ENCODE data around the gene MCF2L2.

The MCF2L2 gene

DNA sequence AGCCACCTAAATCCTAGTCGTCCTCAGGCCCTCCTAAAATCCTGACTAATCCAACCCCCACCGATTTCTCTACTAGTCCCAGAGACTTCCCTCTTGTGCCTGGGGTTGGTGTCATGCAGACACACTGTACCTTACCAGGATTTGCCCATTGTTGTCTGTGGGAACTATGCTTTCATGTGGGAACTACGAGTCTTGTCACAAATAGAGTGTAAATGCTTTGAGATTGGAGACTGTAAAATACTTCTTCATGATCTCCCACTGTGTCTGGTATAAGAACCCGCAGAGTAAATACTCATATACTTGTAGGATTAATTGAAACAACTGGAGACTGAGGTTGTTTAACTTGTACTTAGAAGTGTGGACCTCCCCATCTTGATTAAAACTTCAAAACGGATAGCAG, 164.2 kb downstream of the MCF2L2 start (continued):
- no peak for TF ChIP-seq ESRRG (CRISPR knock-in tag; IDR thresholded peaks at IDR 0.05)
- TF ChIP-seq ZNF8 (CRISPR knock-in tag; IDR thresholded peaks at IDR 0.05): no peak
- no peak for TF ChIP-seq CSDC2 (CRISPR knock-in tag; IDR thresholded peaks at IDR 0.05)
- TF ChIP-seq ZNF70 (CRISPR knock-in tag; IDR thresholded peaks at IDR 0.05): no peak
- no peak for TF ChIP-seq TCF4 (CRISPR knock-in tag; IDR thresholded peaks at IDR 0.05; ENCODE audit: borderline replicate concordance)
- no peak for TF ChIP-seq OSR1 (CRISPR knock-in tag; IDR thresholded peaks at IDR 0.05)

DNA sequence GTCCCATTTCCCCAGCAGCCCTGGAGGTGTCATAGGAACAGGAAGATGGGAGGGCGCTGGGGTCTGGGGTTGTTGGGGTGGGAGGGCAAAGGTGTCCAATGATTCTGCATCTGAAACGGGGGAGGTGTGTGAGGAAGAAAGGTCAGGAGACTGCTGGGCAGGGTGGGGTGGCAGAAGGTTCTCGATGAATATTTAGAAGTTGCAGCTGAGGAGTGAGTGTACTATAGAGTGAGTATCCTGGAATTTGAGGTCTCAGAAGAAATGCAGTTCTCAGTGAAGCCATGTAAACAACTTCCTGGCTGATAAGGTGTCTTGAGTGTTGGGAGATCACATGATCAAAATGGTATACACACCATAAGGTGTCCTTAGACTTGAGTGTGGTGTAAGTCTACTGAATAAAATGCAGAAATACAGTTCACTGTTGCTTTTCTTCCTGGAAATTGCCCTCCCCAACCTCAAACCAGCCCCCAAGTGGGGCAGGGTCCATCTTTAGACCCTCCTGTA, 165.5 kb downstream of the MCF2L2 start:
- TF ChIP-seq, protein P1, sequence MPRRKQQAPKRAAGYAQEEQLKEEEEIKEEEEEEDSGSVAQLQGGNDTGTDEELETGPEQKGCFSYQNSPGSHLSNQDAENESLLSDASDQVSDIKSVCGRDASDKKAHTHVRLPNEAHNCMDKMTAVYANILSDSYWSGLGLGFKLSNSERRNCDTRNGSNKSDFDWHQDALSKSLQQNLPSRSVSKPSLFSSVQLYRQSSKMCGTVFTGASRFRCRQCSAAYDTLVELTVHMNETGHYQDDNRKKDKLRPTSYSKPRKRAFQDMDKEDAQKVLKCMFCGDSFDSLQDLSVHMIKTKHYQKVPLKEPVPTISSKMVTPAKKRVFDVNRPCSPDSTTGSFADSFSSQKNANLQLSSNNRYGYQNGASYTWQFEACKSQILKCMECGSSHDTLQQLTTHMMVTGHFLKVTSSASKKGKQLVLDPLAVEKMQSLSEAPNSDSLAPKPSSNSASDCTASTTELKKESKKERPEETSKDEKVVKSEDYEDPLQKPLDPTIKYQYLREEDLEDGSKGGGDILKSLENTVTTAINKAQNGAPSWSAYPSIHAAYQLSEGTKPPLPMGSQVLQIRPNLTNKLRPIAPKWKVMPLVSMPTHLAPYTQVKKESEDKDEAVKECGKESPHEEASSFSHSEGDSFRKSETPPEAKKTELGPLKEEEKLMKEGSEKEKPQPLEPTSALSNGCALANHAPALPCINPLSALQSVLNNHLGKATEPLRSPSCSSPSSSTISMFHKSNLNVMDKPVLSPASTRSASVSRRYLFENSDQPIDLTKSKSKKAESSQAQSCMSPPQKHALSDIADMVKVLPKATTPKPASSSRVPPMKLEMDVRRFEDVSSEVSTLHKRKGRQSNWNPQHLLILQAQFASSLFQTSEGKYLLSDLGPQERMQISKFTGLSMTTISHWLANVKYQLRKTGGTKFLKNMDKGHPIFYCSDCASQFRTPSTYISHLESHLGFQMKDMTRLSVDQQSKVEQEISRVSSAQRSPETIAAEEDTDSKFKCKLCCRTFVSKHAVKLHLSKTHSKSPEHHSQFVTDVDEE (CRISPR knock-in tag; IDR thresholded peaks at IDR 0.05): no peak
- TF ChIP-seq ZNF8 (CRISPR knock-in tag; IDR thresholded peaks at IDR 0.05): no peak
- no peak for ATAC-seq

DNA sequence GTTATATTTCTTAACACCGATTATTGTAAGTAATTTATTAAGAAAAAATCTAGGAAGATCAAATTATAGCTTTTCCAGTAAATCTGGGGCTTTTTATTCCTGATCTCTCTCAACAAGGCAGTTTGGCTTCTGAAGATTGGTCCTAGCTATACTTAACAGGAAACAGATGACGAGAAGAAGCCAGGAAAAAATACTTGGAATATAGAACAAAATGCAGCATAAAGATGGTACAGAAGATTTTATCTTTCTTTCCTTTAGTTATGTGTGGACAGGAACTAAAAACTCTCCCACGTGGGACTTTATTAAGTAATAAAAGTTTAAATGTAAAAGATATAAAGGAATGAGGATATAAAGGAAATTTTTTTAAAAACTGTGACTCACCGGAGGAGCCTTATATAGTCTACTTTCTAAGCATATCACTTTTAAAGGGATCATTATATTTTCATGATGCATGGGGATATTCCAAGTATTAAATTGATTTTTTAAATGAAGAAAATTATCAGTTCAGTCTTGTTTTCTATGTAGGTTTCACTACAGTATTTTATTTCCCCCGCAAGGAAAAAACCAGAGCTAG, 167.2 kb downstream of the MCF2L2 start:
- peak; percentile 78 for ATAC-seq
- TF ChIP-seq ARNTL (CRISPR knock-in tag; IDR thresholded peaks at IDR 0.05; ENCODE audit: borderline replicate concordance, low read depth): no peak
- TF ChIP-seq, protein P2, sequence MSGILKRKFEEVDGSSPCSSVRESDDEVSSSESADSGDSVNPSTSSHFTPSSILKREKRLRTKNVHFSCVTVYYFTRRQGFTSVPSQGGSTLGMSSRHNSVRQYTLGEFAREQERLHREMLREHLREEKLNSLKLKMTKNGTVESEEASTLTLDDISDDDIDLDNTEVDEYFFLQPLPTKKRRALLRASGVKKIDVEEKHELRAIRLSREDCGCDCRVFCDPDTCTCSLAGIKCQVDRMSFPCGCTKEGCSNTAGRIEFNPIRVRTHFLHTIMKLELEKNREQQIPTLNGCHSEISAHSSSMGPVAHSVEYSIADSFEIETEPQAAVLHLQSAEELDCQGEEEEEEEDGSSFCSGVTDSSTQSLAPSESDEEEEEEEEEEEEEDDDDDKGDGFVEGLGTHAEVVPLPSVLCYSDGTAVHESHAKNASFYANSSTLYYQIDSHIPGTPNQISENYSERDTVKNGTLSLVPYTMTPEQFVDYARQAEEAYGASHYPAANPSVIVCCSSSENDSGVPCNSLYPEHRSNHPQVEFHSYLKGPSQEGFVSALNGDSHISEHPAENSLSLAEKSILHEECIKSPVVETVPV (CRISPR knock-in tag; IDR thresholded peaks at IDR 0.05): no peak

DNA sequence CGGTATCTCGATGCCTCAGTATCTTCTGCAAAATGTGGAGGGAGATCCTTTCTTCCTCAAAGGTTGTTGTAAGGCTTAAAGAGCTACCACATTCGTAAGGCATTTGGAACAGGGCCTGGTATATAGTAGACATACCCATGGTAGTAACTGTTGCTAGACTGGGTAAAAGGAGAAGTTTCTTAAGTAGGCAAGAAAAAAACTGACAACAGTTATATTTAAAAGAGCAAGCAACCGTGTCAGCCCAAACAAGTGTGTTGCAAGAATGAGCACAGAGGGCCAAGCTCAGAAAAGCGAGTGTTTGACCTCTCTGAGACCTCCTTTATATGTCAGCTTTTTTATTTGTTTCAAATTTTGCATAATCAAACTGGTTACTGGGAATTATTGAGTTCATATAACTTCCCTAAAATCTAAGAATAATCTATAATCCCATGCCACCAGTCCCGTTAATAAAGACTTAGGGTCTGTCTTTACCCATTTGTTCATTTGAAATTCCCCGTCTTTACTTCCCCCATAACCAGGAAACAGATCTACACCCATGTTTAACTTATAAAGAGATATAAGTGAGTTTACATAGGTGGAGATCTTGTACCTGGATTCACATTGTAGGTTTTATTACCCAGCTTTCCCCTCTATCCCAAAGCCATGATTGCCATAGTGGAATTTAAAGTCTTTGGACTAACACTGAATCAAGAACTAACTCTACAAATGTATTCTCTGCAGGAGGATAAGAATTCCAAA, 168.1 kb downstream of the MCF2L2 start:
- ATAC-seq: no peak
- TF ChIP-seq ZC3H10 (CRISPR knock-in tag; IDR thresholded peaks at IDR 0.05) (no peak), OSR1 (CRISPR knock-in tag; IDR thresholded peaks at IDR 0.05) (no peak), GLIS3 (CRISPR knock-in tag; IDR thresholded peaks at IDR 0.05) (no peak), ESRRG (CRISPR knock-in tag; IDR thresholded peaks at IDR 0.05) (no peak)
- TF ChIP-seq, protein P3, sequence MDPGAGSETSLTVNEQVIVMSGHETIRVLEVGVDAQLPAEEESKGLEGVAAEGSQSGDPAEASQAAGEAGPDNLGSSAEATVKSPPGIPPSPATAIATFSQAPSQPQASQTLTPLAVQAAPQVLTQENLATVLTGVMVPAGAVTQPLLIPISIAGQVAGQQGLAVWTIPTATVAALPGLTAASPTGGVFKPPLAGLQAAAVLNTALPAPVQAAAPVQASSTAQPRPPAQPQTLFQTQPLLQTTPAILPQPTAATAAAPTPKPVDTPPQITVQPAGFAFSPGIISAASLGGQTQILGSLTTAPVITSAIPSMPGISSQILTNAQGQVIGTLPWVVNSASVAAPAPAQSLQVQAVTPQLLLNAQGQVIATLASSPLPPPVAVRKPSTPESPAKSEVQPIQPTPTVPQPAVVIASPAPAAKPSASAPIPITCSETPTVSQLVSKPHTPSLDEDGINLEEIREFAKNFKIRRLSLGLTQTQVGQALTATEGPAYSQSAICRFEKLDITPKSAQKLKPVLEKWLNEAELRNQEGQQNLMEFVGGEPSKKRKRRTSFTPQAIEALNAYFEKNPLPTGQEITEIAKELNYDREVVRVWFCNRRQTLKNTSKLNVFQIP (CRISPR knock-in tag; IDR thresholded peaks at IDR 0.05; ENCODE audit: borderline replicate concordance, low read depth): no peak

DNA sequence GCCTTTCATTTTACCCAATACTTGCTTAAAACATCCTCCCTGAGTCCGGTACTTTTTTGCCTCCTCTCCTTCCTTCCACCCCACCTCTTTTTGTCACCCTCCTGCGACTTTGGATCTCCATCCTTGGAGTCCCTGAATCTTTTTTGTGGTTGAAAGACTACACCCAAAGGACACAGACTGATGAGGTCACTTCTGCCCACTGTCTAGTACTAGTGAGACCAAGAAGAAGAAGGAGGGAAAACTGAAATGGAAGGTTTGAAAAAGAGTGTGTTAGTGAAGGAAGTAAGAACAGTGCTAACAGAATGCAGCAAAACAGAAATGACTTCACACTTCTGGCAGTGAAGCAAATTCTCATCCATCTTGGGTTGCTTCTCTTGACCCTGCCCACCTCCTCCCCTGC, 168.8 kb downstream of the MCF2L2 start:
- no peak for ATAC-seq

More for the DNA sequence above, 168.8 kb downstream of the MCF2L2 start:
- TF ChIP-seq ZNF565 (CRISPR knock-in tag; conservative IDR thresholded peaks at IDR 0.05; ENCODE audit: low read depth): no peak
- TF ChIP-seq, protein P4, sequence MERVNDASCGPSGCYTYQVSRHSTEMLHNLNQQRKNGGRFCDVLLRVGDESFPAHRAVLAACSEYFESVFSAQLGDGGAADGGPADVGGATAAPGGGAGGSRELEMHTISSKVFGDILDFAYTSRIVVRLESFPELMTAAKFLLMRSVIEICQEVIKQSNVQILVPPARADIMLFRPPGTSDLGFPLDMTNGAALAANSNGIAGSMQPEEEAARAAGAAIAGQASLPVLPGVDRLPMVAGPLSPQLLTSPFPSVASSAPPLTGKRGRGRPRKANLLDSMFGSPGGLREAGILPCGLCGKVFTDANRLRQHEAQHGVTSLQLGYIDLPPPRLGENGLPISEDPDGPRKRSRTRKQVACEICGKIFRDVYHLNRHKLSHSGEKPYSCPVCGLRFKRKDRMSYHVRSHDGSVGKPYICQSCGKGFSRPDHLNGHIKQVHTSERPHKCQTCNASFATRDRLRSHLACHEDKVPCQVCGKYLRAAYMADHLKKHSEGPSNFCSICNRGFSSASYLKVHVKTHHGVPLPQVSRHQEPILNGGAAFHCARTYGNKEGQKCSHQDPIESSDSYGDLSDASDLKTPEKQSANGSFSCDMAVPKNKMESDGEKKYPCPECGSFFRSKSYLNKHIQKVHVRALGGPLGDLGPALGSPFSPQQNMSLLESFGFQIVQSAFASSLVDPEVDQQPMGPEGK (CRISPR knock-in tag; IDR thresholded peaks at IDR 0.05; ENCODE audit: borderline replicate concordance): no peak
- no peak for TF ChIP-seq RARB (CRISPR knock-in tag; IDR thresholded peaks at IDR 0.05)
- no peak for TF ChIP-seq TOX (CRISPR knock-in tag; IDR thresholded peaks at IDR 0.05; ENCODE audit: borderline replicate concordance)
- no peak for TF ChIP-seq OSR1 (CRISPR knock-in tag; IDR thresholded peaks at IDR 0.05)
- no peak for TF ChIP-seq ZNF70 (CRISPR knock-in tag; IDR thresholded peaks at IDR 0.05)
- TF ChIP-seq GLIS3 (CRISPR knock-in tag; IDR thresholded peaks at IDR 0.05): no peak
- TF ChIP-seq PPARA (CRISPR knock-in tag; IDR thresholded peaks at IDR 0.05; ENCODE audit: borderline replicate concordance): no peak

Data from SK-N-SH treated with all-trans-retinoic acid at 6 μM for 48 hours (cell line).